T-helper 2 cell treated with Interferon-gamma antibody and Interleukin-4, amounts not matched to agents 5 μg/mL and 100 μg/mL, for 36 hours (primary cell): ENCODE measurements around the gene CDK1.
"Not testable (repeated sequence)": the region's sequence is repeated elsewhere in the genome, so short reads cannot be mapped to it uniquely, and the experiment has no call there.

Source experiments
- DNase-seq: peaks from one replicate; pipeline ENCODE4 v3.0.0; 2021; ENCODE audit warnings: low spot score
- H3K27ac Mint-ChIP-seq: one replicate; pipeline ENCODE4 v1.8.0; 2021; ENCODE audit warnings: mild to moderate bottlenecking, mixed read lengths
- H3K27me3 Mint-ChIP-seq: one replicate; pipeline ENCODE4 v1.8.0; 2021; ENCODE audit warnings: low read depth, mixed read lengths
- H3K36me3 Mint-ChIP-seq: one replicate; pipeline ENCODE4 v1.8.0; 2021; ENCODE audit warnings: low read depth, mixed read lengths
- H3K4me1 Mint-ChIP-seq: one replicate; pipeline ENCODE4 v1.8.0; 2021; ENCODE audit warnings: low read depth, mixed read lengths
- H3K4me3 Mint-ChIP-seq: one replicate; pipeline ENCODE4 v1.8.0; 2022; ENCODE audit warnings: mild to moderate bottlenecking, moderate library complexity, mixed read lengths
- H3K9me3 Mint-ChIP-seq: one replicate; pipeline ENCODE4 v1.8.0; 2021; ENCODE audit warnings: mixed read lengths

CDK1 gene

DNA sequence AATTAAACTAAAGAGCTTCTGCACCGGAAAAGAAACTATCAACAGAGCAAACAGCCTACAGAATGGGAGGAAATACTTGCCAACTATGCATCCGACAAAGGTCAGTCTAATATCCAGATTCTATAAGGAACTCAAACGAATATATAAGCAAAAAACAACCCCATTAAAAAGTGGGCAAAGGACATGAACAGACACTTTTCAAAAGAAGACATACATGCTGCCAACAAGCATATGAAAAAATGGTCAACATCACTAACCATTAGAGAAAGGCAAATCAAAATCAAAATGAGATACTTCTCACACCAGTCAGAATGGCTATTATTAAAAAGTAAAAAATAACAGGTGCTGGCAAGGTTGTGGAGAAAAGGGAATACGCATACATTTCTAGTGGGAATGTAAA is 53.9 kb downstream of the CDK1 start:
- H3K4me1 Mint-ChIP-seq, H3K36me3 Mint-ChIP-seq, H3K27ac Mint-ChIP-seq, H3K9me3 Mint-ChIP-seq, H3K4me3 Mint-ChIP-seq, DNase-seq: not testable (repeated sequence)
- H3K27me3 Mint-ChIP-seq, result peaks cover 14% of the 10 kb centered on the region

DNA sequence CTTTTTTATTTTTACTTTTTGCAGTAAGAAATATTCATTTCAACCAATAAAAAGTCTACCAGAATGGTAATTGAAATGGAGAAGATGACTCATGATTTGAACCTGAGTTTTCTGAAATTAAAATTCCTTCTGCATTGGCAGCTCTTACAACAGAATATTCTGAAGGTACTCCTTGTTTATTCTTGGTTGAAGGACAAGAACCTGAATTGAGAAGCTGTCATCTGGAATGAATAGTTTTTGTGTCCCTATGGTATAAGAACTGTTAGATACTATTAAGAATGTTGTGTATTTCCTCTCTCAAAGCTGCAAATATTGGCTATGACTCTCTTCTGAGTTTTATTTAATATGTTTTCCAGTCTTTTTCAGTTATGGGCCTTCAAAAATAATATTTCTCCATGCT is 56.1 kb downstream of the CDK1 start:
- Mint-ChIP-seq H3K27ac (no peak overlapping the region), H3K4me1 (no peaks in the 10 kb centered on the region), H3K27me3 (peaks cover 20% of the 10 kb centered on the region), H3K9me3 (no peaks in the 10 kb centered on the region), H3K36me3 (no peaks in the 10 kb centered on the region), H3K4me3 (no peak overlapping the region)
- DNase-seq, result no peak

DNA sequence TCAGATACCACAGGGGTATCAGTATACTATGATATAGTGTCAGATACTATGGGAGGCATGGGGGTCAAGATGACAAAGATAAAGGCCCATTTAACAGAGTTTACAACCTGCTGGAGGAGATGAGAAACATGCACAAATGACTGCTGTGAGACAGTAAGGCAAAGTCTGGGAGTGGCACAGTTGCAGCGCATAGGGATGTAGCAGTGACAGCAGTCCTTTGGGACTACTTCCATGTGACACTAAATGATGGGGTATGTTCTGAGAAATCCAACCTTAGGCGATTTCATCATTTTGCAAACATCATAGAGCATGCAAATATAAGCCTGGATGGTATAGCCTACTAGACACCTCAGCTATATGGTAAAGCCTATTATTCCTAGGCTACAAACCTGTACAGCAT is 56.8 kb downstream of the CDK1 start:
- no peak overlapping the region for H3K27ac Mint-ChIP-seq
- no peak overlapping the region for H3K4me3 Mint-ChIP-seq
- peaks cover 20% of the 10 kb centered on the region for H3K27me3 Mint-ChIP-seq
- H3K4me1 Mint-ChIP-seq, result no peaks in the 10 kb centered on the region
- no peak for DNase-seq
- H3K9me3 Mint-ChIP-seq, result no peaks in the 10 kb centered on the region
- no peaks in the 10 kb centered on the region for H3K36me3 Mint-ChIP-seq

DNA sequence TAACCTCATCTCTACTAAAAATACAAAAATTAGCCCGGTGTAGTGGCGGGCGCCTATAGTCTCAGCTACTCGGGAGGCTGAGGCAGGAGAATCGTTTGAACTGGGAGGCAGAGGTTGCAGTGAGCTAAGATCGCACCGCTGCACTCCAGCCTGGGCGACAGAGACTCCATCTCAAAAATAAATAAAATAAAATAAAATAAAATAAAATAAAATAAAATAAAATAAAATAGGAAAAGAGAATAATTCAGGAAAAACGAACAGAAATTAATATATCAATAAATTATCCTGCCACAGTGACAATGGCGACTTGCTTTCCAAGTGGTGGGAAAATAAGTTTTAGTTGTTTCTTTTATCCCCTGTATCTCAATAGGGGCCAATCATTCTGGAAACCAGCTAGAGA is 62.9 kb downstream of the CDK1 start:
- H3K9me3 Mint-ChIP-seq, H3K4me3 Mint-ChIP-seq, H3K4me1 Mint-ChIP-seq, H3K27ac Mint-ChIP-seq, H3K36me3 Mint-ChIP-seq, DNase-seq: not testable (repeated sequence)
- H3K27me3 Mint-ChIP-seq, result peaks cover 17% of the 10 kb centered on the region

DNA sequence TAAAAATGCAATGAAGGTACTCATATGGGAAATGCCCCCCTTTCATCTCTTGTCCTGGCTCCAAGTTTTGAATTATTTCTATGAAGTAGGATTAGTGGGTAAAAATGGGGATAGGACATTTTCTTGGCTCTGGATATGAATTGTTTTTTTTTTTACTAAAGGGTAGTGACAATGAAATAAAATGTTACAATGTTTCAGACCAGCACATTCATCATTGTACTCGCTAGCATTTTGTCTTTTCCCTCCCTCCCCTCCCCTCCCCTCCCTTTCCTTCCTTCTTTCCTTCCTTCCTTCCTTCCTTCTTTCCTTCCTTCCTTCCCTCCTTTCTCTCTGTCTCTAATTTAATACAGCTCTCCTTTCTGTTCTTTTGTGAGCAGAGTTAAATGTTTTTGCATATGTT is 64.4 kb downstream of the CDK1 start:
- DNase-seq, result no peak
- peaks cover 19% of the 10 kb centered on the region for H3K27me3 Mint-ChIP-seq

More for the DNA sequence above, 64.4 kb downstream of the CDK1 start:
- H3K4me1 Mint-ChIP-seq, result no peaks in the 10 kb centered on the region
- H3K9me3 Mint-ChIP-seq, result no peaks in the 10 kb centered on the region
- no peaks in the 10 kb centered on the region for H3K36me3 Mint-ChIP-seq
- no peak overlapping the region for H3K4me3 Mint-ChIP-seq
- H3K27ac Mint-ChIP-seq, result no peak overlapping the region
